Peyer's patch (tissue), 4 donors: ENCODE data around the gene TARDBP. TPM values are rescaled to one million over a fixed set of nuclear protein-coding genes. Genes with fewer than 3 reads are reported as not detected.

Experiments used
- DNase-seq, 3 donors: peaks; one replicate each; pipeline ENCODE4 v3.0.0-alpha.2; 2017 to 2019
- H3K27ac ChIP-seq, 4 donors: fragments of 200-600 bp; sonication (generic); one replicate each; pipeline ENCODE4 v1.5.1; 2016 to 2019
- H3K27me3 ChIP-seq, 2 donors: fragments of 200-600 bp; sonication (generic); one replicate each; pipeline ENCODE4 v1.5.1; 2019
- H3K36me3 ChIP-seq, 3 donors: fragments of 200-600 bp; sonication (generic); one replicate each; pipeline ENCODE4 v1.5.1; 2016 to 2019
- H3K4me1 ChIP-seq, 4 donors: fragments of 200-600 bp; sonication (generic); one replicate each; pipeline ENCODE4 v1.5.1; 2016 to 2019
- H3K4me3 ChIP-seq, 4 donors: fragments of 200-600 bp; sonication (generic); 1 replicate in 3 of 4; 2 replicates in 1 of 4; pipeline ENCODE4 v1.5.1; 2016 to 2019; ENCODE audit warnings: mild to moderate bottlenecking in 1 of 4
- H3K9me3 ChIP-seq, 4 donors: fragments of 200-600 bp; sonication (generic); one replicate each; pipeline ENCODE4 v1.5.1; 2016 to 2019; ENCODE audit warnings: mild to moderate bottlenecking in 1 of 4
- POLR2A ChIP-seq, 2 donors: fragments of 450-650 bp; IDR thresholded peaks; one replicate each; pipeline ENCODE4 v1.5.1; 2017; ENCODE audit warnings: antibody characterized with exemption in 2 of 2, mild to moderate bottlenecking in 2 of 2, moderate library complexity in 2 of 2
- total RNA-seq, 4 donors: library from RNA; depleted of rRNA; stranded (reverse); fragments of >200 nt; gene quantifications; one replicate each; pipeline ENCODE4 v1.1.0, GENCODE V29; 2016
- TF ChIP-seq, protein P1 (sequence below), 6 experiments: fragments of 450-650 bp in 4 of 6; fragments of 200-600 bp in 2 of 6; sonication (generic) in 1 of 6; IDR thresholded peaks; one replicate each; pipeline ENCODE4 v1.5.1; 2017 to 2019; ENCODE audit warnings: antibody characterized with exemption in 6 of 6, mild to moderate bottlenecking in 3 of 6, moderate library complexity in 1 of 6

Gene TARDBP
- total RNA-seq, 4 donors from 2014 or later, result 141 to 313 (median 167) TPM

- no peak for TF ChIP-seq POLR2A (IDR thresholded peaks at IDR 0.05)
- TF ChIP-seq, protein P1, sequence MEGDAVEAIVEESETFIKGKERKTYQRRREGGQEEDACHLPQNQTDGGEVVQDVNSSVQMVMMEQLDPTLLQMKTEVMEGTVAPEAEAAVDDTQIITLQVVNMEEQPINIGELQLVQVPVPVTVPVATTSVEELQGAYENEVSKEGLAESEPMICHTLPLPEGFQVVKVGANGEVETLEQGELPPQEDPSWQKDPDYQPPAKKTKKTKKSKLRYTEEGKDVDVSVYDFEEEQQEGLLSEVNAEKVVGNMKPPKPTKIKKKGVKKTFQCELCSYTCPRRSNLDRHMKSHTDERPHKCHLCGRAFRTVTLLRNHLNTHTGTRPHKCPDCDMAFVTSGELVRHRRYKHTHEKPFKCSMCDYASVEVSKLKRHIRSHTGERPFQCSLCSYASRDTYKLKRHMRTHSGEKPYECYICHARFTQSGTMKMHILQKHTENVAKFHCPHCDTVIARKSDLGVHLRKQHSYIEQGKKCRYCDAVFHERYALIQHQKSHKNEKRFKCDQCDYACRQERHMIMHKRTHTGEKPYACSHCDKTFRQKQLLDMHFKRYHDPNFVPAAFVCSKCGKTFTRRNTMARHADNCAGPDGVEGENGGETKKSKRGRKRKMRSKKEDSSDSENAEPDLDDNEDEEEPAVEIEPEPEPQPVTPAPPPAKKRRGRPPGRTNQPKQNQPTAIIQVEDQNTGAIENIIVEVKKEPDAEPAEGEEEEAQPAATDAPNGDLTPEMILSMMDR (IDR thresholded peaks at IDR 0.05), result no peak
- H3K27me3 ChIP-seq, result no peaks in the 10 kb centered on the region
- no peaks in the 10 kb centered on the region for H3K9me3 ChIP-seq
- H3K27ac ChIP-seq, result peak overlapping the region in 2 of 4 donors; percentile 30 to 56
- no peaks in the 10 kb centered on the region for H3K36me3 ChIP-seq
- peaks cover 0 to 22% (median 0%) of the 10 kb centered on the region in 4 donors for H3K4me1 ChIP-seq
- peak in 1 of 3 donors; percentile 60 for DNase-seq
- H3K4me3 ChIP-seq, result no peak overlapping the region
Observed at GRCh38 chr1:10979483-10979920, 33.0 kb upstream of the TARDBP start.

DNA sequence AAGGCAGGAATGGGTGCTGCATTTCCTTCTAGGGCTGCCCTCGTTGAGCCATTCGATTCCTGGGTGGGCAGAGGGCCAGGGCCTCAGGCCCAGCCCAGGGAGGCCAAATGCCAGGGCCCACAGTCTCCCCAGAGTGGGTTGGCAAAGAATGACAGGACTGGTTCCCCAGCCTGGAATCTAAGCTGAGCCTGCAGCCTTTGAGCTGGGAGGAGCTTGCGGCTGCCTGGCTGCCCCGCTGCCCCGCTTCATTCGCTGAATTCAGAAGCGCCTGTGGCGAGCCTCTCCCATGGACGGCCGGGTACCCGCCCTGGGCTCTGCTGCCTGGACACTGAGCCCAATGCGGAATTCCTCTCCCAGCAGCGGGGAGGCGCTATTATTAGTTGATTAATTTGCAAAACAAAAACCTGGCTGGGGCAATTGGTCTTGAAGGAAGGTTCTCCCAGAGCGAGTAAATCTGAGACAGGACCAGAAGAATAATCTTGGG is 32.3 kb upstream of the TARDBP start:
- no peaks in the 10 kb centered on the region for H3K27me3 ChIP-seq
- peak overlapping the region in 2 of 4 donors; percentile 25 to 28 for H3K4me3 ChIP-seq
- no peaks in the 10 kb centered on the region for H3K9me3 ChIP-seq
- H3K4me1 ChIP-seq, result peaks cover 0 to 22% (median 0%) of the 10 kb centered on the region in 4 donors
- TF ChIP-seq, protein P1 (IDR thresholded peaks at IDR 0.05), result peak in 3 of 6 experiments; percentile 33 to 49 (median 49)
- TF ChIP-seq POLR2A (IDR thresholded peaks at IDR 0.05), result no peak
- peak overlapping the region in 2 of 4 donors; percentile 30 to 56 for H3K27ac ChIP-seq
- DNase-seq, result peak in 2 of 3 donors; percentile 83 to 84
- no peaks in the 10 kb centered on the region for H3K36me3 ChIP-seq

DNA sequence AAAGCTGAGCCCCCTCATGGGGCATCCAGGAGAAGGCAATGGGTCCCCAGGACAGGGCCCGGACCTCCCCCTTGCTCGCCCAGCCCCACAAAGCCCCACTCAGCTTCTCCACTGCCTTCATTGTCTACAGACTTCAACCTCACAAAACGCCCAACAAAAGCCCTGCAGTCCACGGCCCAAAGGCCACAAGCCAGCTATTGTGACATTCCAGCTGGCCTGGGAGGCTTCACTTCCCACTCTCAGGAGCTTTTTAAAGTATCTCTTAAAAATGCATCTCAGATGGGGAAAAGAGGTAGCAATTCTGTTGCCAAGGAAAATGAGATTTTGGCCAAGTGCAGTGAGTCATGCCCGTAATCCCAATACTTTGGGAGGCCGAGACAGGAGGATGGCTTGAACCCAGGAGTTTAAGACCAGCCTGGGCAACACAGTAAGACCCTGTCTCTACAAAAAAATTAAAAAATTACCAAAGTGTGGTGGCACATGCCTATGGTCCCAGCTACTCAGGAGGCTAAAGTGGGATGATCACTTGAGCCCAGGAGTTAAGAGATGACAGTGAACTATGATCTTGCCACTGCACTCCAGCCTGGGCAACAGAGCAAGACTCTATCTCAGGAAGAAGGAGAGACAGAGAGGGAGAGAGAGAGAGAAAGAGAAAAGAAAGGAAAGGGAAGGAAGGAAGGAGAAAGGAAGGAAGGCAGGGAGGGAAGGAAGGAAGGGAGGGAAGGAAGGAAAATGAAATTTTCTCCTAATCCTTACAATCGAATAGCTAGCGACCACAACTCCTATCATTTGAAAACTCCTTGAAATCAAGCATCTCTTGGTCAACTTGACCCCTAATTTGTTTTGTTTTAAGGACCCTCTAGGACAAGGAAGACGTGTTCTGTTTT is 31.4 kb upstream of the TARDBP start:
- TF ChIP-seq, protein P1 (IDR thresholded peaks at IDR 0.05), result no peak
- TF ChIP-seq POLR2A (IDR thresholded peaks at IDR 0.05), result no peak

GRCh38 chr1:10986525-10986890 is 25.9 kb upstream of the TARDBP start:
- Histone ChIP-seq H3K27me3 (no peaks in the 10 kb centered on the region), H3K4me1 (no peaks in the 10 kb centered on the region), H3K9me3 (no peaks in the 10 kb centered on the region), H3K36me3 (no peaks in the 10 kb centered on the region), H3K27ac (no peak overlapping the region), H3K4me3 (no peak overlapping the region)
- no peak for DNase-seq
- TF ChIP-seq POLR2A (IDR thresholded peaks at IDR 0.05), result no peak
- TF ChIP-seq, protein P1 (IDR thresholded peaks at IDR 0.05), result no peak

More for the DNA sequence above, 31.4 kb upstream of the TARDBP start:
- no peak for DNase-seq
- H3K27ac ChIP-seq, result peak overlapping the region in 1 of 4 donors; percentile 56
- no peaks in the 10 kb centered on the region for H3K36me3 ChIP-seq
- H3K9me3 ChIP-seq, result no peaks in the 10 kb centered on the region
- H3K27me3 ChIP-seq, result no peaks in the 10 kb centered on the region
- H3K4me3 ChIP-seq, result no peak overlapping the region
- H3K4me1 ChIP-seq, result peaks cover 0 to 18% (median 0%) of the 10 kb centered on the region in 4 donors

GRCh38 chr1:10987840-10988417 is 24.5 kb upstream of the TARDBP start:
- Histone ChIP-seq H3K36me3 (no peaks in the 10 kb centered on the region), H3K4me1 (no peaks in the 10 kb centered on the region), H3K4me3 (no peak overlapping the region), H3K9me3 (no peaks in the 10 kb centered on the region), H3K27me3 (no peaks in the 10 kb centered on the region), H3K27ac (no peak overlapping the region)
- no peak for DNase-seq
- TF ChIP-seq, protein P1 (IDR thresholded peaks at IDR 0.05), result no peak
- no peak for TF ChIP-seq POLR2A (IDR thresholded peaks at IDR 0.05)
